GM12878 (cell line): Measurements from ENCODE around the gene ANXA11. TPM values are rescaled to one million over a fixed set of nuclear protein-coding genes. Genes with fewer than 3 reads are reported as not detected.

Source experiments
- ATAC-seq: fragments of 200-7000 bp; cut with Tn5 transposase; 3 replicates; pipeline ENCODE4 v1.9.1; 2020; ENCODE audit warnings: mild to moderate bottlenecking, moderate library complexity
- BruUV-seq: library from RNA; stranded (reverse); fragments of 400-500 nt; replicated peaks from 2 replicates; lab custom pipeline; 2021; lab: Mats Ljungman, UMichigan
- CTCF ChIA-PET: fragments of 300-600 bp; sonication (Branson Sonifier 250); formaldehyde crosslinking; extraction: SDS; loops from one replicate; lab custom pipeline; 2021; ENCODE audit warnings: inconsistent platforms; lab: Yijun Ruan, JAX
- POLR2A ChIA-PET: fragments of 350-600 bp; formaldehyde crosslinking; extraction: SDS; loops from one replicate; lab custom pipeline; 2021; ENCODE audit warnings: inconsistent platforms; lab: Charles Lee
- RAD21 ChIA-PET: fragments of 300-600 bp; sonication (Branson Sonifier 250); formaldehyde crosslinking; loops from one replicate; lab custom pipeline; 2023; ENCODE audit warnings: antibody characterized with exemption; ENCODE audit not compliant: unreplicated experiment; lab: Charles Lee
- SMC1A ChIA-PET: fragments of 300-600 bp; sonication (Branson Sonifier 250); formaldehyde crosslinking; loops from one replicate; lab custom pipeline; 2023; ENCODE audit not compliant: unreplicated experiment, uncharacterized antibody; lab: Charles Lee
- DNase-seq: peaks from one replicate; pipeline ENCODE4 v3.0.0-alpha.2; 2011; ENCODE audit warnings: low read depth, low spot score
- FAIRE-seq: peaks from 3 replicates; lab custom pipeline; 2011; peaks lifted over from hg19 to GRCh38; lab: Jason Lieb, UNC
- H2AFZ ChIP-seq: 2 replicates; pipeline ENCODE4 v1.6.0; 2011; ENCODE audit warnings: low read depth, low read length, control low read depth; ENCODE audit not compliant: control insufficient read depth
- H3K27ac ChIP-seq: 2 replicates; pipeline ENCODE4 v1.5.1; 2011; ENCODE audit warnings: control low read depth; ENCODE audit not compliant: control insufficient read depth, insufficient read depth
- H3K27me3 ChIP-seq, 2 experiments: replicated peaks in 1 of 2; 2 replicates each; pipeline versions ENCODE4 v1.6.0 to v1.6.1; 2011; ENCODE audit warnings: low read length in 1 of 2; ENCODE audit not compliant: control insufficient read depth in 2 of 2, insufficient read depth in 2 of 2
- H3K36me3 ChIP-seq, 2 experiments: 2 replicates each; pipeline ENCODE4 v1.5.1; 2011; ENCODE audit warnings: low read length in 1 of 2; ENCODE audit not compliant: control insufficient read depth in 2 of 2, insufficient read depth in 2 of 2
- H3K4me1 ChIP-seq: 2 replicates; pipeline ENCODE4 v1.6.1; 2011; ENCODE audit warnings: mild to moderate bottlenecking, low read length, moderate library complexity, mixed read lengths; ENCODE audit not compliant: control insufficient read depth, insufficient read depth
- H3K4me2 ChIP-seq: 2 replicates; pipeline ENCODE4 v1.6.0; 2011; ENCODE audit warnings: control low read depth; ENCODE audit not compliant: control insufficient read depth, insufficient read depth
- H3K4me3 ChIP-seq: fragments of 200-600 bp; sonication (generic); 2 replicates; pipeline ENCODE4 v1.5.1; 2016
- H3K79me2 ChIP-seq: 2 replicates; pipeline ENCODE4 v1.6.0; 2011; ENCODE audit warnings: low read length; ENCODE audit not compliant: control insufficient read depth, insufficient read depth
- H3K9ac ChIP-seq: 2 replicates; pipeline ENCODE4 v1.8.0; 2011; ENCODE audit warnings: low read length, control low read depth, mixed read lengths; ENCODE audit not compliant: control insufficient read depth, insufficient read depth
- H3K9me3 ChIP-seq: replicated peaks from 3 replicates; pipeline ENCODE4 v1.5.1; 2011; ENCODE audit warnings: mild to moderate bottlenecking, low read length; ENCODE audit not compliant: control insufficient read depth, insufficient read depth
- H4K20me1 ChIP-seq: 2 replicates; pipeline ENCODE4 v1.6.0; 2011; ENCODE audit not compliant: control insufficient read depth, insufficient read depth
- HCFC1 ChIP-seq: fragments of 150-350 bp; IDR thresholded peaks from 2 replicates; pipeline ENCODE4 v1.6.1; 2014; ENCODE audit warnings: low read length
- IKZF1 ChIP-seq: fragments of 450-650 bp; conservative IDR thresholded peaks from 2 replicates; pipeline ENCODE4 v1.6.1; 2017; ENCODE audit warnings: antibody characterized with exemption, mild to moderate bottlenecking
- MEF2A ChIP-seq: IDR thresholded peaks from 2 replicates; pipeline ENCODE4 v1.6.1; 2011; ENCODE audit warnings: low read depth, mild to moderate bottlenecking, low read length, moderate library complexity; ENCODE audit not compliant: insufficient read depth
- RELA ChIP-seq: fragments of 450-650 bp; IDR thresholded peaks from 2 replicates; pipeline ENCODE4 v1.8.0; 2014; ENCODE audit warnings: borderline replicate concordance; ENCODE audit not compliant: partially characterized antibody
- SMC3 ChIP-seq: IDR thresholded peaks from 2 replicates; pipeline ENCODE4 v1.6.1; 2011; ENCODE audit warnings: low read length, improper control_type of control experiment, borderline replicate concordance
- SPI1 ChIP-seq: IDR thresholded peaks from 2 replicates; pipeline ENCODE4 v1.6.1; 2011; ENCODE audit warnings: low read depth, mild to moderate bottlenecking, low read length, moderate library complexity, borderline replicate concordance; ENCODE audit not compliant: insufficient read depth
- WRNIP1 ChIP-seq: IDR thresholded peaks from 2 replicates; pipeline ENCODE4 v1.6.1; 2011; ENCODE audit warnings: low read depth, low read length, improper control_type of control experiment, borderline replicate concordance
- ZBED1 ChIP-seq: IDR thresholded peaks from 2 replicates; pipeline ENCODE4 v1.6.1; 2016; ENCODE audit warnings: borderline replicate concordance
- ZSCAN29 ChIP-seq: fragments of 450-650 bp; IDR thresholded peaks from 2 replicates; pipeline ENCODE4 v1.6.1; 2017; ENCODE audit warnings: mild to moderate bottlenecking, moderate library complexity
- WGBS: methylation state at CpG from one replicate; pipeline ENCODE4 v1.1.6; 2016; ENCODE audit warnings: low lambda C conversion rate; ENCODE audit not compliant: insufficient replicate concordance, insufficient coverage; ENCODE audit errors: missing lambda C conversion rate; 5-methylcytosine and 5-hydroxymethylcytosine counted together
- in situ Hi-C: fragments of 300-500 bp; cut with MboI; formaldehyde crosslinking; loops from 9 replicates; pipeline ENCODE4 v1.14.3; 2018; ENCODE audit warnings: mixed read lengths
- intact Hi-C: fragments of 100-400 bp; cut with micrococcal nuclease; formaldehyde crosslinking; loops from one replicate; pipeline ENCODE4 v1.14.2; 2022; ENCODE audit not compliant: unreplicated experiment
- polyA plus RNA-seq, 11 experiments: library from polyadenylated mRNA; depleted of rRNA in 4 of 11; unstranded in 6 of 11; stranded (reverse) in 5 of 11; fragments of >200 nt; fragmentation: Nextera tagmentation in 4 of 11; fragmentation: Illumina TruSeq in 1 of 11; extraction: Ambion mirVana in 4 of 11; extraction: Trizol in 1 of 11; gene quantifications; 1 replicate in 1 of 11; 2 replicates in 10 of 11; pipeline versions ENCODE4 v1.2.1 to v1.2.3, GENCODE V29; 2011 to 2016; ENCODE audit warnings: inconsistent platforms in 2 of 11, missing spikeins in 2 of 11, low read depth in 1 of 11
- total RNA-seq, 4 experiments: library from RNA; depleted of rRNA in 3 of 4; stranded (reverse); fragments of >200 nt in 3 of 4; fragmentation: Illumina TruSeq in 1 of 4; extraction: Trizol in 1 of 4; gene quantifications; 2 replicates each; pipeline versions ENCODE4 v1.2.1 to v1.2.3, GENCODE V29; 2013 to 2021
- TF ChIP-seq, protein P1 (sequence below): IDR thresholded peaks from 2 replicates; pipeline ENCODE4 v1.6.1; 2011; ENCODE audit warnings: low read depth, low read length, improper control_type of control experiment, borderline replicate concordance

The ANXA11 gene
- total and polyA plus RNA-seq, 10 of the 15 experiments (the other 5 are each of a cell fraction or from before 2014, with no cell fraction given): 25.0 to 129 (median 72.2) TPM

DNA sequence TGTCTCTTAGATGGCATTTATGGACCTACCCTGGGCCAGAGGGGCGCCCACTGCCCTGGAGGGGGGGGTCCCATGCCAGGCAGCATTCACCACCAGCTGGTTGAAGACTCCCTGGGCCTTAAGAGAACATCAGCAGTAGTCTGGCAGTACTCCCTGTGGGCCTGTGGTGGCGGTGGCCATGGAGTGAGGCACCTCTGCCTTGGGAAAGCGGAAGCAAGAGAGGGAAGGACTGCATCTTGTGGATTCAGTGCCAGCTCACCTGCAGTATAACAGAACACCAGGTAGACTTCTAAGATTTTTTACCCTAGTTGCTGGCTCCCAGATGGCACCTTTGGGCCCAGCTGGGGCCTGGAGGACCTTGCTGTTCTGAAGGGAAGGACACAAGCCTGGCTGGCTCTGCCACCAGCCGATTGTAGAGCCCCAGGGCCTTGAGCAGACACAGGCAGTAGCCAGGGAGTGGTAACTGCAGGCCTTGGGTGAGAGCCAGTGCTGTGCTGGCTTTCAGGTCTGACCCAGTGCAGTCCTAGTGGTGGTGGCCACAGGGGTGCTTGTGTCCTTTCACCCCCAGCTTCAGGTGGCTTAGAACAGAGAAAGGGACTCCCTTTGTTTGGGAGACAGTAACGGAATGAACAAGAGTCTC lies 57.1 kb downstream of the ANXA11 start:
- no peaks in the 10 kb centered on the region; a peak in 2 of 4 replicates for H3K36me3 ChIP-seq
- intact Hi-C loops: no loop called here
- no peaks in the 10 kb centered on the region for H3K27me3 ChIP-seq
- peaks cover 7% of the 10 kb centered on the region for H3K4me1 ChIP-seq
- in situ Hi-C loops: no loop called here
- no peak for TF ChIP-seq WRNIP1
- TF ChIP-seq SPI1: no peak
- TF ChIP-seq HCFC1: no peak
- TF ChIP-seq RELA: no peak
- no peak for TF ChIP-seq ZSCAN29
- no peak for TF ChIP-seq ZBED1
- TF ChIP-seq MEF2A: no peak
- no peak for TF ChIP-seq SMC3
- TF ChIP-seq, protein P1, sequence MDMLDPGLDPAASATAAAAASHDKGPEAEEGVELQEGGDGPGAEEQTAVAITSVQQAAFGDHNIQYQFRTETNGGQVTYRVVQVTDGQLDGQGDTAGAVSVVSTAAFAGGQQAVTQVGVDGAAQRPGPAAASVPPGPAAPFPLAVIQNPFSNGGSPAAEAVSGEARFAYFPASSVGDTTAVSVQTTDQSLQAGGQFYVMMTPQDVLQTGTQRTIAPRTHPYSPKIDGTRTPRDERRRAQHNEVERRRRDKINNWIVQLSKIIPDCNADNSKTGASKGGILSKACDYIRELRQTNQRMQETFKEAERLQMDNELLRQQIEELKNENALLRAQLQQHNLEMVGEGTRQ: no peak
- TF ChIP-seq IKZF1: no peak
- SMC1A ChIA-PET: interaction anchor here (1.6 kb wide), 1 partner anchor 55 kb away, joined by 4 read pairs; no protein-coding TSS in a partner anchor
- DNase-seq (no peak), ATAC-seq (no peak), FAIRE-seq (no peak)
- no peak overlapping the region for H3K27ac ChIP-seq
- CTCF ChIA-PET: interaction anchor here (2.2 to 7.0 kb wide), 3 partner anchors 56 to 74 kb away, joined by 9 to 97 read pairs (median 13); no protein-coding TSS in a partner anchor
- RAD21 ChIA-PET: interaction anchor here (2.4 kb wide), 1 partner anchor 74 kb away, joined by 14 read pairs; no protein-coding TSS in a partner anchor
- H3K9me3 ChIP-seq: no peaks in the 10 kb centered on the region
- no peaks in the 10 kb centered on the region for H4K20me1 ChIP-seq
- no peak overlapping the region for H3K4me2 ChIP-seq
- no peaks in the 10 kb centered on the region for H3K79me2 ChIP-seq
- POLR2A ChIA-PET: no interaction called here
- WGBS: 78% methylated on average over 5 of the region's 5 CpGs
- H3K4me3 ChIP-seq: no peak overlapping the region
- H3K9ac ChIP-seq: no peak overlapping the region
- no TSS peak for BruUV-seq
- H2AFZ ChIP-seq: no peak overlapping the region
